Fibroblast of peridontal ligament (primary cell): ENCODE data around the gene GCNT3.
"Not testable (repeated sequence)": the region's sequence is repeated elsewhere in the genome, so short reads cannot be mapped to it uniquely, and the experiment has no call there.

Experiments used
- DNase-seq: peaks from one replicate; pipeline ENCODE4 v3.0.0-alpha.2; 2010; ENCODE audit errors: extremely low read depth

The GCNT3 gene

GRCh38 chr15:59618406-59618805, 6.8 kb downstream of the GCNT3 start:
- no peak for DNase-seq

- peak; percentile 50 for DNase-seq
Observed at GRCh38 chr15:59622289-59622688, 10.7 kb downstream of the GCNT3 start.

- DNase-seq = no peak
Observed at GRCh38 chr15:59632714-59633113, 21.1 kb downstream of the GCNT3 start.

- no peak for DNase-seq
Observed at GRCh38 chr15:59636184-59636583, 24.6 kb downstream of the GCNT3 start.

GRCh38 chr15:59637507-59637906, 25.9 kb downstream of the GCNT3 start:
- DNase-seq = not testable (repeated sequence)

GRCh38 chr15:59642351-59642750, 30.8 kb downstream of the GCNT3 start:
- peak; percentile 25 for DNase-seq

- DNase-seq = no peak
Observed at GRCh38 chr15:59644756-59645155, 33.2 kb downstream of the GCNT3 start.

- not testable (repeated sequence) for DNase-seq
Observed at GRCh38 chr15:59645812-59646211, 34.2 kb downstream of the GCNT3 start.

GRCh38 chr15:59646277-59646676, 34.7 kb downstream of the GCNT3 start:
- DNase-seq = no peak

GRCh38 chr15:59647085-59647484, 35.5 kb downstream of the GCNT3 start:
- no peak for DNase-seq

- DNase-seq = no peak
Observed at GRCh38 chr15:59649603-59650002, 38.0 kb downstream of the GCNT3 start.

GRCh38 chr15:59654046-59654445, 42.5 kb downstream of the GCNT3 start:
- DNase-seq = no peak

GRCh38 chr15:59656897-59657634, 45.5 kb downstream of the GCNT3 start, which contains the start of gene GTF2A2:
Gene GTF2A2, minus strand, starts transcription at chr15:59657515. Its CDS starts 5,238 bp downstream, at chr15:59652277.
- peak; percentile 87 for DNase-seq

- DNase-seq = no peak
Observed at GRCh38 chr15:59657635-59658125, 46.1 kb downstream of the GCNT3 start.

GRCh38 chr15:59659366-59659765, 47.8 kb downstream of the GCNT3 start:
- DNase-seq = no peak

GRCh38 chr15:59662260-59662659, 50.7 kb downstream of the GCNT3 start:
- peak; percentile 92 for DNase-seq

GRCh38 chr15:59668556-59668955, 57.0 kb downstream of the GCNT3 start:
- DNase-seq = no peak
